ENCODE measurements around the gene JCAD.

GRCh38 chr10:29994811-29995210, 64.6 kb downstream of the JCAD start:
- TF ChIP-seq POLR2AphosphoS5 (IDR thresholded peaks at IDR 0.05; ENCODE audit: borderline replicate concordance, low read depth, low read length): no peak
- no peak for TF ChIP-seq EZH2 (IDR thresholded peaks at IDR 0.05)
- no peak for TF ChIP-seq FOXP2 (optimal IDR thresholded peaks at IDR 0.05; ENCODE audit: control extremely low read depth, extremely low read length, insufficient read depth)

Measured in SK-N-MC (cell line).